ENCODE data around the gene IL1RAPL1.

- TF ChIP-seq POLR2A (IDR thresholded peaks at IDR 0.05): no peak
- TF ChIP-seq CTCF (IDR thresholded peaks at IDR 0.05): no peak
These were observed 248.7 kb downstream of the IL1RAPL1 start for GRCh38 chrX:28835991-28836390.
